Lower leg skin (tissue), 3 donors: ENCODE data around the gene MTHFD1L.
A peak's percentile ranks its signal among the peaks of the same experiment; 100 is the strongest.

ENCODE experiments used
- CTCF ChIP-seq, 3 donors: fragments of 450-650 bp; IDR thresholded peaks; one replicate each; pipeline ENCODE4 v1.5.1; 2016; ENCODE audit warnings: antibody characterized with exemption in 3 of 3, mild to moderate bottlenecking in 3 of 3, moderate library complexity in 2 of 3
- POLR2A ChIP-seq, 2 donors: fragments of 450-650 bp; IDR thresholded peaks; one replicate each; pipeline ENCODE4 v1.6.1; 2016 to 2017; ENCODE audit warnings: antibody characterized with exemption in 2 of 2, mild to moderate bottlenecking in 1 of 2, moderate library complexity in 1 of 2

- TF ChIP-seq POLR2A (IDR thresholded peaks at IDR 0.05) (no peak), CTCF (IDR thresholded peaks at IDR 0.05) (peak in 1 of 3 donors; percentile 93)
Measured at GRCh38 chr6:151014404-151015100, 149.1 kb downstream of the MTHFD1L start.
